Stromal cell of bone marrow (primary cell): ENCODE measurements around the gene CAPN5.

Experiments used
- DNase-seq: peaks from one replicate; pipeline ENCODE4 v3.0.0-alpha.2; 2012; ENCODE audit warnings: low read depth

CAPN5 gene

GRCh38 chr11:77151804-77152509 is 85.2 kb downstream of the CAPN5 start:
- DNase-seq, result no peak

GRCh38 chr11:77152846-77153245 is 86.1 kb downstream of the CAPN5 start:
- no peak for DNase-seq

- no peak for DNase-seq
Measured at GRCh38 chr11:77153276-77154185, 86.8 kb downstream of the CAPN5 start.

- no peak for DNase-seq
Measured at GRCh38 chr11:77154381-77155081, 87.8 kb downstream of the CAPN5 start.

GRCh38 chr11:77155082-77155475 is 88.3 kb downstream of the CAPN5 start:
- DNase-seq, result no peak

GRCh38 chr11:77155556-77156130 is 88.9 kb downstream of the CAPN5 start:
- DNase-seq, result no peak

GRCh38 chr11:77156396-77157195 is 89.8 kb downstream of the CAPN5 start:
- DNase-seq, result no peak

GRCh38 chr11:77158041-77158695 is 91.4 kb downstream of the CAPN5 start:
- DNase-seq, result no peak

GRCh38 chr11:77159219-77159936 is 92.6 kb downstream of the CAPN5 start:
- DNase-seq, result no peak

GRCh38 chr11:77159937-77160495 is 93.2 kb downstream of the CAPN5 start:
- DNase-seq, result no peak

- no peak for DNase-seq
Measured at GRCh38 chr11:77163271-77163670, 96.5 kb downstream of the CAPN5 start.

- no peak for DNase-seq
Measured at GRCh38 chr11:77165066-77165465, 98.3 kb downstream of the CAPN5 start.

GRCh38 chr11:77166021-77166420 is 99.2 kb downstream of the CAPN5 start:
- no peak for DNase-seq

GRCh38 chr11:77167111-77167626 is 100.4 kb downstream of the CAPN5 start:
- no peak for DNase-seq

- DNase-seq, result no peak
Measured at GRCh38 chr11:77167791-77168190, 101.0 kb downstream of the CAPN5 start.

- no peak for DNase-seq
Measured at GRCh38 chr11:77170107-77170506, 103.3 kb downstream of the CAPN5 start.

- no peak for DNase-seq
Measured at GRCh38 chr11:77171254-77171653, 104.5 kb downstream of the CAPN5 start.

GRCh38 chr11:77171885-77172665 is 105.3 kb downstream of the CAPN5 start:
- DNase-seq, result no peak

- DNase-seq, result no peak
Measured at GRCh38 chr11:77172666-77172982, 105.9 kb downstream of the CAPN5 start.
